Neural progenitor cell (in vitro differentiated cells): ENCODE measurements around the gene OGDH.

Experiments
- CTCF ChIP-seq: fragments of 200-600 bp; sonication (generic); IDR thresholded peaks from 2 replicates; pipeline ENCODE4 v1.5.1; 2017; ENCODE audit warnings: antibody characterized with exemption, mild to moderate bottlenecking
- EZH2 ChIP-seq: fragments of 200-600 bp; sonication (generic); IDR thresholded peaks from 2 replicates; pipeline ENCODE4 v1.6.1; 2017; ENCODE audit warnings: antibody characterized with exemption, mild to moderate bottlenecking, moderate library complexity
- EZH2phosphoT487 ChIP-seq: fragments of 200-600 bp; sonication (generic); IDR thresholded peaks from 2 replicates; pipeline ENCODE4 v1.6.1; 2017; ENCODE audit warnings: antibody characterized with exemption

GRCh38 chr7:44618045-44618444, 11.6 kb downstream of the OGDH start:
- no peak for TF ChIP-seq CTCF
- no peak for TF ChIP-seq EZH2phosphoT487
- no peak for TF ChIP-seq EZH2
